NK-92 (cell line): Measurements from ENCODE around the gene WIPF1.

Experiments used
- DNase-seq: peaks from one replicate; lab custom pipeline; 2025; ENCODE audit not compliant: unreplicated experiment; lab: John Stamatoyannopoulos, UW

The WIPF1 gene

DNA sequence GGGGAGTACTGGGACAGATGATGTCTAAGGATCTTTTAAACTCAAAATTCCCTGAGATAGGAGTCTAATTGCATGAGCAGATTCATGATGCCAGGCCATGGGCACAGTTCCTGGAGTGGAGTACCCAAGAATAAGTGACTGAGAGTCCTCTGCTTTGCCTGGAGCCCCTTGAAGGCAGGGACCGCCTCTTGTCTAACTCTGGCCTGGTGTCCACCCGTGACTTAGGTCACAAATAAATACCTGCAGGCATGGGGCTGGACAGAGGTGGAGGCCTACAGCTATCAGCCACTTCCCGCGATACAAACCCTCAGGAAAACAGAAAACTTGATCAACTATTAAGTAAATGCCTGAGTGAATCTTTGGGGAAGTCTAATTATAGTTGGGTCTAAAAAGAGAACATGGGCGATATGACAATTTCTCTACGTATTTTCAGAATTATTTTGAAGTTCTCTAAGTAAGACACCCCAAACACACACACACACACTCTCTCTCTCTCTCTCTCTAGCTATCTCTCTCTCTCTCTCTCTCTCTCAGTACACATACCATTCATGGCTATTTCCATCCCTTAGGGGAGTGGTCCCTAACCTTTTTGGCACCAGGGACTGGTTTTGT lies 1.8 kb upstream of the WIPF1 start:
- no peak for DNase-seq

DNA sequence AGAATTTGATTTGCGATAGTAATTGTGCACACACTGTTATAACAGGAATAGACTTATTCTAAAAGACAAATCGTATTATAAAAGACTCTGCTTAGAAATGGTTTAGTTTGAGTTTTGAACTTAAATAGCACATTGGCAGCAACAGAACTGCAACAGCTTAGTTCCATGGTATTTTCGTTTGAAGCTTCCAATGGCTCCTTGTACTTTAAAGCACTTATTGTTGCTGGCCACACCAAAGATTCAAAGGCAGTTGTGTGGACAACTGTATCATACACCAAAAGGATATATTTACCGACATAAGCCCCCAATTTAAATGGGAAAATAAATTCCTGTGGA lies 627 bp downstream of the WIPF1 start:
- no peak for DNase-seq

DNA sequence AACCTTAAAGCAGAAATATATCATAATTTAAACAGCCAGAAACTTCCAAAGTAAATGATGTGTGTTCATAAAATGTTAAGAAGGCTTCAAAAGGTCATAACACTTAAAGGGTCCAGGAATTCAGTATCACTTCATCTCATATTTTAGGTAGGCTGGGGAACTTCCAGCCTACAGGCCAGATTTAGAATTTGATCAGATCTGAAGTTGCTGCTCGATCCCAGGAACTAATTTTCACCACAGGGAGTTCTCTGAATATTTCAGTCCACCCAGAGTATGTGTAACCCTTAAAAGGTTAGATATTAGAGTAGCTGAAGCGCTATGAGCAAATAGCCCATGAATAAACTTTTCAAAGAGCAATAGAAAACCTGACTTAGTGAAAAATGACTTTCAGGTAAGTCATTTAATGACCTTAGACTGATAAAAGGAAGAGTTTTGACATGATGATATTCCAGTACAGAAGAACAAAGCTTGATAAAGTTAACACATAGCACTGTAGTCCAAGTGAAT lies 1.7 kb downstream of the WIPF1 start:
- no peak for DNase-seq

DNA sequence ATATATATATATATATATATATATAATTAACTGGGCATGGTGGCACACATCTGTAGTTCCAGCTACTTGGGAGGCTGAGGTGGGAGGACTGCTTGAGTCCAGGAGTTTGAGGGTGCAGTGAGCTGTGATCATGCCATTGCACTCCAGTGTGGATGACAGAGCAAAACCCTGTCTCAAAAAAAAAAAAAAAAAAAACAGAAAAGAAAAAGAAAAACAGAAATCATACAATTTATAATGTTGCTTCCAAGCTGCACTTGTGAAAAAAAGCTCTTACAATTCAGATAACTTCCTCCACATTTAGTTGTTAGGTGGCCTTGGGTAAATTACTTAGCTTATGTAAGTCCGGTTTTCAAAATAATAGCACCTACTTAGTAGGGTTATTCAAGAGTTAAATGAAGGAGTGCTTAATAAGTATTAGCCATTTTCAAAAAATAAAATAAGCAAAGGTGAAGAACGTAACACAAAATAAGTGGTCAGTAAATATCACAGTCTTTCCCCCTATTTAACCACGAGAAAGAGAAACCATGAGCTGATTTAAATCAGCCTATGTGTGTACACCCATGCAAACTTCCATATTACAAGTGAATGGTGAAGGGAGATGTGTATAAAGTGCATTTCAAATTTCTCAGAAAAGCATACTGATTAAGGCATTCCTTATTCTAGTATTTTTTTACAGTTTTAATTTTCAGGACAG lies 2.3 kb downstream of the WIPF1 start:
- DNase-seq: no peak

DNA sequence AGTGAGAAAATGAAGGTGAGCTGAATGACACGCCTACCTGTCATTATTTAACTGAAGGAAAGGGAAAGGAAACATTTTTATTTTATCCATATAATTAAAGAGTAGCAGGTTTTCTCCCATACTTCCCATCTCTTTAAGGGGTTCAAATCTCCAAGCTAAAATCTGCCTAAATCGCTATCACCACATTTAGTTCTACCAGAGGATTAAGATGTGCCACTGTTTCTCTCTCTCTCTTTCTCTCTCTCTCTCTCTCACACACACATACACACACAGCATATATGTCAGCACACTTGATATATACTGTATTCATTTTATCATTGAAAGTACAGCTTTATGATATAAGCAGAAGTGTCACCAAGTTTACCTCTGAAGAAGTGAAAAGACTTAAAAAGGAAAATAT lies 3.1 kb downstream of the WIPF1 start:
- no peak for DNase-seq

DNA sequence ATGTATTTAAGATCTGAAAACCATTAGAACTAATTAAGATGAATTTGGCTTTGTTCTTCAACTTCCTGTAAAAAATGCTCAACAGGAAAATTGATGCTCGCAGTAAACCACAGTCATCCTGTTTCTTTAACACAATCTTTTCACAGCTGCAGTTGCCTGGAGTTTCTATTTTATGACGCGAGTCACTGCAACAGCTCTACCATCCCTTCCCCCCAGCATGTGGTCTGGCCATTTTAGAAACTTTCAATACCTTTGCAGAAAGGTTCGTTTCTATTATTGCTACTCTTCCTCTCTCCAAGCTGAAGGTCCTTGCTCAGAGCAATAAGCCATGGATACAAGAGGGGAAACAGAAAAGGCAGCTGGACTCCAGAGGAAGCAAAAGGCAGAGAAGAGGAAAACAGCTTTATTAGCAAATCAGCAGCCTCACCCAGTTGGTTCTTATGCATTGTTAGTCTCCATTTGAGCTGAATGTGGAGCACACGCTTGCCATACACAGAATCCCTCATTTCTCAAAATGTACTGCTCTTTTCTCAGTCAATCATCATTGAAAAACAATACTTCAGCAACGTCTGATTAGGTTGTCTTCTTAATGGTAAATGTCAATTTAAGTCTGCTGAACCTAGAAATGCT lies 3.9 kb downstream of the WIPF1 start:
- DNase-seq: no peak

DNA sequence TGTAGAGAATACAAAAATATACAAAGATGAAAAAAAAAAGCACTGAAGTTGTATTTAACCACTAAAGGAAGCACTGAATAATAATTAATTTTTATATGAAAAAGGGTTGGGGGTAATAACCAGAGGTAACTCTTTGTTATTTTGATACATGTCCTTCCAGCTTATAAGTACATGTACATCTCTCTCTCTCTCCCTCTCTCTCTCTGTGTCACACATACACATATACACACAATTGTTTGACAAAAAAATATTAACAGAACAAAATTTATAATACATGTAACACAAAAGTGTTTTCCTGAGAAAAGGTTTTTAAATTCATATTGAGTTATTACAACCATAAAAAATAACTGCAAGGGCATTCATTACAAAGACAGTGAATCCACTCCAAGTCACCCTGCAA lies 4.6 kb downstream of the WIPF1 start:
- no peak for DNase-seq

DNA sequence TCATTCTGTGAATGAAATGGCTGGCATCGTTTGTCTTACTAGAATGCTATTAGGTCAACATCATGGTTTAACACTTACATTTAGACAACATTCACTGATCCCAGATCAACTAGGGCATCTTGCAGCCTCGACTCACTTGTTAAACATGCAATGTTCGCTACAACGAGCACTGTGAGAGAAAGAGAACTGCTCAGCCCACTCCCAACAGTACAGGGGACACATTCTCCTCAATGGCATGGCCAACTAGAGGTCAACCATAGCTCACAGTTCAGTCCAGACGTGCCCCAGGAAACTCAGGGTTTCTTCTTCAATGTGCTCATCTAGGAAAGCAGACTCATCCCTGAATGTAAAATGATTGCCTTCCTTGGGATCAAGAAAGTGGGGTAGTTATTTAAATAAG lies 5.9 kb downstream of the WIPF1 start:
- no peak for DNase-seq

DNA sequence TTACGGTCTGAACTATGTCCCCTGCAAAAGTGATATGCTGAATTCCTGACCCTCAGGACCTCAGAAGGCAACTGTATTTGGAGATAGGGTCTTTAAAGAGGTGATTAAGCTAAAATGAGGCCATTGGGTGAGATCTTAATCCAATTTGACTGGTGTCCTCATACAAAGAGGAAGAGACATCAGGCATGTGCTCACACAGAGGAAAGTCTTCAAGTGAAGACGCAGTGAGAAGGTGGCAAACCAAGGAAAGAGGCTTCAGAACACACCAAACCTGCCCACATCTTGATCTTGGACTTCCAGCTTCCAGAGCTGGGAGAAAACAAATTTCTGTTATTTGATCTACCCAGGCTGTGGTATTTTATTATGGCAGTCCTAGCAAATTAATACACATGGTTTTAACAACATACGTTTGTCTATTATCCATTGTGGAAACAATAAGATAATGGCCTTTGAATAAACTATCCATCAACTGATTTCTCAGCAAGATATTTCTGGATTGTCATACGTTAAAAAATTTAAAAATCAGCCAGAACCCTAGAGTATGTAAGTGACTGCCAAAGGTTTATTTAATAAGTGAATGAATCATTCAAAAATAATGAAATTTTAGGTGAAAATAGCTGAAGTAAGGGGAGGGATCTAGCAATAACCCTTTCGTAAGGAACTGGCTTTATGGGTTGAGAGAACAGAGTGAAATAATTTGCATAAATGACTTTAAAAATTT lies 6.5 kb downstream of the WIPF1 start:
- no peak for DNase-seq

DNA sequence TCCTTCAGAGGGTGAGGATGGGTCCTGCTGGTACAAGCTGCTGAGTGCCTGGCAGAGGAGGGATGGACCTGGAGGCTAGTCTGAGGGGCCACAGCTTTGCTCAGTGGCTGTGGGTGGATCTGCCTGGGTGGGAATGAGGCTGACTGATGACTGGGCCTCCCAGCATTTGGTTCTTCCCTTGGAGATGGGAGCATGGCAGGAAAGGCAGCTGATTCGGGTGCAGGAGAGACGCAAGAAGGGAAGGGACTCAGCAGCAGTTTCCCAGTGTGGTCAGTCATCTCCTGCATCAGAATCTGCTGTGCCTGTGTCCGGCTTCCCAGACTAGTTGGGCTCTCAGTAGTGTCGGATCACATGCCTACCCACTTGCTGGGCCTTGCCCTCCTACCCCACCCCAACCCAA lies 7.3 kb downstream of the WIPF1 start:
- DNase-seq: no peak

DNA sequence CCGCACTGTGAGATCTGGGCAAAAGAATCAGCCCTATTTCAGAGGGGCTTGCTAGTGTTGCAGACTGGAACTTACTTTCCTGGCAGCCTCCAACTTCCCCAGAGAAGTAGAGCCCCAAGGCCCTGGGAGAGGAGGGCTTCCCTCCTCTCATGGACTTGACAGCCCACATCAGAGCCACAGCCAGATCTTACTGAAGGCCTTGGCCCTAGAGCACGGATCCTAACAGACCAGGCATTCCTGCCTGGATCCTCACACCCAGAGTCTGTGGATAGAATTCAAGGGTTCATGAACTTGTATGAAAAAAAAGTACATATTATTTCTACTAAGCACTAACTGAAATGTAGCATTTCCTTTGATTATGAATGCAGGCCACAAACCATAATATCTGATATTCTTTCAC lies 8.3 kb downstream of the WIPF1 start:
- DNase-seq: no peak

DNA sequence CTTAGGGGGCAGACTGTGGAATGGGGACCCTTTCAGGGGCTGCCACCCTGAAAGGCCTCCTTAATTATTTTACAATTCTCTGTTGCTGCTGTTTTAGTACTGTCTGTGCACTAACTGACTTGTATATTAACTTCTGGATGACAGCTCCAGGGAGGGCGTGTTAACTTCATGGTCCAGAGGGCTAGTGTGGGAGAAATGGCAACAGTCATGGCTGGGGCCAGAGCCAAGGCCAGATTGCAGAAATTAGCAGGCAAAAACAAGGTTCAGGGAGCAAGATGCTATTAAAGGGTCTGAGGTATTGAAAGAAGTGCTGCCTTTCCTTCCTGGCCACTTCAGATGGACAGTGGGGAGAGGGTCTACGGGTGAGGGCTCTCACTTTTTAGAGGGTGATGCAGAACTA lies 9.1 kb downstream of the WIPF1 start:
- DNase-seq: no peak

DNA sequence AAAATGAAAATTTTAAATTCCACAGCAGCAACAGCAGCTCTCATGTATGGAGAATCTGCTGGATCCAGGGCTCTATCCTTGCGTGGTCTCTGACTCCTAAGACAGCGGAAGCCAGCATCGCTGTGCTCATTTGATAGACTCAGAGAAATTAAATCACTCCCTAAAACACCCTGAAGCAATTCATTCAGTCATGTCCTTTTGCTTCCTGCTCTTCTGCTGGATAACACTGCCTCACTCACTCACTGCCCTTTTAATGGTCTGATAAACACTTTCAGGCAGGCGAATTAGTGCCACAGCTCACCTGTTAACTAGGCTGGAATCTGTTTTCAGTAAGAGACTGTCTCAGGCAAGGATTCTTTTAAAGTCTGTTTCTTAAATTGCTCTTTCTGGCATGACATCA lies 10.0 kb downstream of the WIPF1 start:
- DNase-seq: no peak

DNA sequence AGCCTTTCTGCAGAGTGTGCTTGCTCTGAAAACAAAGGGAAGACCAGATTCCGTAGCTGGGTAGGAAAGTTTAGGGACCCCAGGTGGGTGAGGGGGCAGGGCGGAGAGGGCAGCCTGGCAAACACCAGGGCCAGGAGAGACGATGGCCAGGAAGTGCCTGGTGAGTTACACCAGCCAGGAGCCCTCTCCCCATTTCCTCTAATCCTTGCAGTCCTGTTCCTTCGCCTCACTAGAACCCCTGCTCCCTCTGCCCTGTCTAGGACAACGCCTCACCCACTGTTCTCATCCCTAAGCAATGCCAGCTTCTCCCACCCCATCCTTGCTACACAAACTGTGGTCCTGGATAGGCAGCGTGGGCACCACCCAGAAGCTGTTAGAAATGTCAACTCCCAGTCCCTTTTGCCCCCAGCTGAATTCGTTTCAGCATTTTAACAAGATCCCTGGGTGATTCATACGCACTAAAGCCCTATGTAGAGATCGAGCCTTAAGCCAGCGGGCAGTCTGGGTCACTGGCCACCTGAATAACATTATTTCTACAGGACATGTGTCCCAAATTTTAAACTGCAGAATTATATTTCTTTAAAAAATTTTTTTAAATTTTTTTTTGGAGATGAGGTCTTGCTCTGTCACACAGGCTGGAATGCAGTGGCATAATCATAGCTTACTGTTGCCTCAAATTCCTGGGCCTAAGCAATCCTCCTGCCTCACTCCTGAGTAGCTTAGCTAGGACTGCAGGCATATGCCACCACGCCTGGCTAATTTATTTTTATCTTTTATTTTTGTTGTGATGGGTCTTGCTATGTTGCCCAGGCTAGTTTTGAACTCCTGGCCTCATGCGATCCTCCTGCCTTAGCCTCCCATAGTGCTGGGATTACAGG lies 10.9 kb downstream of the WIPF1 start:
- DNase-seq: no peak

DNA sequence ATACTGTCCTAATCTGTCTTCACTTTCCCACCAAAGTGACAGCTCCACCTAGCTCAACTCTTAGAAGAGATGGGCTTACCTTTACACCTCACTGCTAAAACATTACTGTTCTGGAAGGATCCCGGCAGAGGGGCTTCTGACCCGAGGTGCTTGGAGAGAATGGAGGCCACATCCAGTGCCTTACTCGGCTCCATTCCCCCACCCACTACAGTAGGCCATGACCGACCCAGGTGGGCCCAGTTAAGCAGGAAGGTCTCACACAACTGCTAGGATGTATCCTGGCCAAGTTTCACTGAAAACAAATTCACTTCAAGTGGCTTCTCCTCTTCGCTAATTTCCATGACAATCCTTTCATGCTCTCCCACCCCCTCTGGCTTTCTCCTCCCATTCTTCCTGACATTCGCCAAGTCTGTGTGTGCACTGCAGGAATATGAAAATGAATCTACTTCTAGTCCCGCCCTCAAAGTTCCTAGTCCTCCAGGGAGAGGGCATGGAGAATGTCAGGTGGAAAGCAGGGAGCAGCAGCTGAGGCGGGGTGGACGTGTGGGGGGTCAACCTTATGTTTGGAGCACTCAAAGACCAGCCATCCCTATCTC lies 11.8 kb downstream of the WIPF1 start:
- DNase-seq: no peak

DNA sequence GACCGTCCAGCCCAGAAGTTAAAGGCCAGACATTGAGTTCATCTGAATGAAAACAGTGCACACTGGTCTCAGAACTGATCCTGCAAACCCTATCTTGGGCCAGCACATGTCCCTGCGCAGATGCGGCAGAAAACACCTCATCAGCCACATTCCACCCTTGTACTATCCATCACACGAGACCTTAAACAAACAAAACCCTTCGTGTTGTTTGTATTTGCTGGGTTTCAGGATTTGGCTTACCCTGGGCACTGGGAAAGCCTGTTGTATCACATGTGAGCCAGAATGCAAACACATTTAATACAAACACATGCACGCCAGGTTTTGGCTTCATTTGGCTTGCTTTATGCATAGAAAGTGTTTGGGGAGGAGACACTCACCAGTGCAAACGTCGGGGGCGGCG lies 12.5 kb downstream of the WIPF1 start:
- no peak for DNase-seq

DNA sequence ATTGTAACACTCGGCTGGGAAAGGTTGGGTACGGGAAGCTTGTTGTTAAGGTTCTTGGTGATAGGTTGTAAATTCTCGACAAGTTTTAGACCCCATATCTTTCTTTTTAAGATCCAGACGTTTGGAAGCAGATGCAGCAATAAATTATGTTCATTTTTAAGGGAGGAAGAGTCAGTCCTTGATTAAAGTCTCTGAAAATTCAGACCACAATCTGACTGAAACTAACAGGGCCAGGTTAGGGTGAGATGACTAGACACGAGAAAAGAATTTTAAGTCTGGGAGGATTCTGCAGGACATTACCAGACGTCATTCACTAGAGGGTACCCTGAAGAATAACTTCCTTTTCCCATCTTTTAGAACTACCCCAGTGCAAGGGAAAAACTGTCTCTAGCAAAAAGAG lies 16.1 kb downstream of the WIPF1 start:
- no peak for DNase-seq

DNA sequence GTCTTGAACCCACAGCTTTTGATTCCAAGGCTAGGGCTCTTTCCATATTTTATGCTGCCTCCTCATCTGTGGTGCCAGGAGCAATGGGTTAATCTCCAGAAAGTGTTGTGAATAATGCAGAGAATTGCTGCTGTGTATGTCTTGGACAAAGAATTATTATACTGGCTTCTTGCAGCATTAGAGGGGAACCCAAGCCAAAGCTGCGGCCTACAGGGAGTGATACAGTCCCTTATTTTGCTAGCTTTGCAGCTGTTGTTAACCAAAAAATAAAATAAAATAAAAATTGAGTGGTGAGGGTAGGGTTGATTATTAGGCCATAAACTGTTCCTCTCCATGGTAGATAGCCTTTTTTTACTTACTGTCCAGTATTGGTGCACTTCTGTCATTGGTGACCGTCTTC lies 16.7 kb downstream of the WIPF1 start:
- no peak for DNase-seq

DNA sequence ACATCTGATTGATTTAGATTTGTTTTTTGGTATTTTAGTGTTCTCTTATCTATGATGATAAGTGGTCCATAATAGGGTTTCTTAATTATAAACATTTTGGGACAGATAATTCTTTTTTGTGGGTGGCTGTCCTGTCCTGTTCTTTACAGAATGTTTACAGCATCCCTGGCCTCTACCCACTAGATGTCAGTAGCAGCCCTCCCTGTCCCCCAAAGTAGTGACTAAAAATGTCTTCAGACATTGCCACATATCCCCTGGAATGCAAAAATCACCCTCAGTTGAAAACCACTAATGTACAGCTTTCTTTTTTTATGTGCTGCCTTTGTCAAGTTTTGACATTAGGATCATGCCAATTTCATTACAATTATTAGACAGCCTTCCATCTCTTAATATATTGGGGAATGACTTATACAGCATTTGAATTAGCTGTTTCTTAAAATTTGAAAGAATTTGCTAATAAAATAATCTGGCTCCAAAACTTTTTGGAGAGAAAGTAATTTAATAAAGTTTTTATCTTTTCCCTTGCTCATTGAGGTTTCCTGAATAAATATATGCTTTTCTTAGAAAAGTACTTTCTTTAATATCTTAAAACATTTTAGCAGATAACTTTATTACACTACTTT lies 19.5 kb downstream of the WIPF1 start:
- peak; percentile 8 for DNase-seq

DNA sequence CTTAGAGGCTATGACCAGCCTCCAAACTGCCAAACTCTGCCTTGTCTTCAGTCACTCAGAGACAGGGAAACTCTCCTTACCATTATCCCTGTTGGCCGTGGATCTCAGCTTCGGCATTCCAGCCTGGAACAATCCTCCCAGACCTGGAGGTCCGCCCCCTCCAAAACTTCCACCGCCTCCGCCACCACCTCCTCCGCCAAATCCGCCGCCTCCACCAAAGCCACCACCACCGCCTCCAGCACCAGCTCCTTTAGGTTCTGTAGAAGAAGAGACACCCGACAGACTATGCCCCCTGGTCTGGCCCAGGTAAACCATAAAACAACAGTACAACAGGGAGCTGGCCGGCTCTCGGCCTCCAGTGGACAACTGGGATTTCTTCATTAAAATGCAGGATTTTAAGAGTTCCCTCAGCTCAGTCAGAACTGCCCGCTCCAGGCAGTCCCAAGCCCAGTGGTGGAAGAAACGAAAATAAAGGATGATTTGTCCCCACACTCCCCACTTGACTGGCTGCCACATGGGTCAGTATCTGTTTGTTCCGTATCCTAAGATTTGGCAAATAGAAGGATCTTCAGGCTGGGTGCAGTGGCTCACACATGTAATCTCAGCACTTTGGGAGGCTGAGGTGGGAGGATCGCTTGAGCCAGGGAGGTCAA lies 22.4 kb downstream of the WIPF1 start:
- DNase-seq: no peak
